GM19372 (cell line): ENCODE measurements around the gene GRK2.
"Not testable (repeated sequence)": the region's sequence is repeated elsewhere in the genome, so short reads cannot be mapped to it uniquely, and the experiment has no call there.

Source experiments
- ATAC-seq: cut with Tn5 transposase; IDR thresholded peaks from one replicate; pipeline ENCODE4 v1.9.1; 2021; ENCODE audit warnings: mild to moderate bottlenecking, low read depth, moderate library complexity; ENCODE audit not compliant: unreplicated experiment

Gene GRK2

DNA sequence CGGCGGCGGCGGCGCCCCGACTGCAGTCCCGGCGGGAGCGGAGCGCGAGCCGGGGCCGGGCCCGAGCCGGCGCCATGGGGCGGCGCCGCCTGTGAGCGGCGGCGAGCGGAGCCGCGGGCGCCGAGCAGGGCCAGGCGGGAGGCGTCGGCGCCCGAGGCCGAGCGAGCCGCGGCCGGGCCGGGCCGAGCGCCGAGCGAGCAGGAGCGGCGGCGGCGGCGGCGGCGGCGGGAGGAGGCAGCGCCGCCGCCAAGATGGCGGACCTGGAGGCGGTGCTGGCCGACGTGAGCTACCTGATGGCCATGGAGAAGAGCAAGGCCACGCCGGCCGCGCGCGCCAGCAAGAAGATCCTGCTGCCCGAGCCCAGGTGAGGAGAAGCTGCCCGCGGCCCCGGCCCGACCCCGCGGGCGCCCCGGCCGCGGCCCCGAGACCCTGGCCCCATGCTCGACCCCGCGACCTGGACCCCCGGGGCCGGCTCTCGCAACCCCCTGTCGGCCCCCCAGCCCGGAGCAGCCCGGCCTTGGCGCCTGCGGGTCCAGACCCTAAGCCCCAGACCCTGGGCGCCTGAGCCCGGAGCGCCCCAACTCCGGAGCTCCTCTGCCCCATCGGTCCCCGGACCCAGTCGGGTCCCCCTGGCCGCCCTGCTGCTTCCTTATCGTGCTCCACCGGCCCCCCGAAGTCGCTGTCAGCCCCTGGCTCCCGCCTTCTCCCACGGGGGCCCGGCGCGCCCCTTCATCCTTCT, at the start of gene GRK2:
Gene GRK2 (plus strand): TSS at position 25 of the 739 bp plus-strand sequence. CDS start 227 bp downstream, at position 252.
- peak; percentile 32 for ATAC-seq

DNA sequence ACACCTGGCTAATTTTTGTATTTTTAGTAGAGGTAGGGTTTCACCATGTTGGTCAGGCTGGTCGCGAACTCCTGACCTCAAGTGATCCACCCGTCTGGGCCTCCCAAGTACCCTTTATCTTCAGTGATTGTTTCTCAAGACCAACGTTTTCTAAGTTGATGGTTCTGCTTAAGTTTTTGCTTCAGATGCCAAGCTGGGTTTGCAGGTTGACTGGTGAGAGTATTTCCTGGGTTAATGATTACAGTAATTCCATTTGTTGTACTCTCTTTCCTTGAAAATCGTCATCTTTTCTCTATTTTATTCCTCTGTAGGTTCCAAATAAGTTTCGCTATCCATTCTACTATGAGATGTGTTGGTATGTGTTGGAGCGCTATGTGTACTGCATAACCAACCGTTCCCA, 38.5 kb upstream of the GRK2 start:
- ATAC-seq, result no peak

DNA sequence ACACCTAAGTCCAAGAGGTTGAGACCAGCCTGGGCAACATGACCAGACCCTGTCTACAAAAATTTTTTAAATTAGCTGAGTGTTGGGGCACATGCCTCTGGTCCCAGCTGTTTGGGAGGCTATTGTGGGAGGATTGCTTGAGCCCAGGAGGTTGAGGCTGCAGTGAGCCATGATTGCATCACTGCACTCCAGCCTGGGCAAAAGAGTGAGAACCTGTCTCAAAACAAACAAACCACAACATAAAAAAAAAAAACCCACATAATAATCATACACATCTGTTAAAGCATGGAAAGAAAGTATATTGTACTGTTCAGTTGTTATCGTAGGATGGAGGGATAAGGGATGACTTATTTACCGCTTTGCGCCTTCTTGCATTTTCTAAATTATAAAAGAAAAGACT, 35.9 kb upstream of the GRK2 start:
- no peak for ATAC-seq

DNA sequence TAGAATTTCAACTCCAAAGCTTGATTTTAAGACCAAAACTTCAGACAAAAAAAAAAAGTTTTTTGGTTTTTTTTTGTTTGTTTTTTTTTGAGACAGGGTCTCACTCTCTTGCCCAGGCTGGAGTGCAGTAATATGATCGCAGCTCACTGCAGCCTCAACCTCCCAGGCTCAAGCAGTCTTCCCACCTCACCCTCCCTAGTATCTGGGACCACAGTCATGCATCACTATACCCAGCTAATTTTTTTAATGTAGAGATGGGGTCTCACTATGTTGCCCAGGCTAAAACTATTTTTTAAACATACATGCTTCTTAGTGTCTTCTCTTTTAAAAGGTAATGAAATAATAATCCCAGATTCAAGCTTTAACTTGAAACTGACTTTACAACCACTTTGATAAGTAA, 35.4 kb upstream of the GRK2 start:
- ATAC-seq, result no peak

DNA sequence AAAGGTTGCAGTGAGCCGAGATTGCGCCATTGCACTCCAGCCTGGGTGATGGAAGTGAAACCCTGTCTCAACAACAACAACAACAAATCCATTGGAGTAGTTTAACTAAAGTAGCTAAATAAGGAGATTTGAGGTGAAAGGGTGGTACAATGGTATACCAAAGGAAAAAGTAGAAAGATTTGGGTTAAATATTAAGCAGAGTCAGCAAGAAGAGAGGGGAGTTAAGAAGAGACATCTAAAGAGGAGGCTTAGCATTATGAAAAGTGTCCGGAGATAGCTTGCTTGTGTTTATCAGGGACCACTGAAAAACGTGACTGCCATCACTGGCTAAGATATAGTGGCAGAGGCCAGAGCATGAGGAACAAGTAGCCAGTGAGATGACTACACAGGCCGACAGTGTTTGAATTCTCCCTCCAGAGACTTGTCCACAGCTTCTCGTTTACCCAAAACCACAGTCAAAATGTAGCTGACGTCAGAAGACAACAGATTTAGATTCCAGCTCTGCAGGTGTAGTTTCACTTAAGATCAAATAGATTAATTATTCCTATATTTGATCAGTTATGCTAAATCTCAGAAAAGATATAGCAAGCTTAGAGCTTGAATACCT, 32.6 kb upstream of the GRK2 start:
- ATAC-seq, result no peak

DNA sequence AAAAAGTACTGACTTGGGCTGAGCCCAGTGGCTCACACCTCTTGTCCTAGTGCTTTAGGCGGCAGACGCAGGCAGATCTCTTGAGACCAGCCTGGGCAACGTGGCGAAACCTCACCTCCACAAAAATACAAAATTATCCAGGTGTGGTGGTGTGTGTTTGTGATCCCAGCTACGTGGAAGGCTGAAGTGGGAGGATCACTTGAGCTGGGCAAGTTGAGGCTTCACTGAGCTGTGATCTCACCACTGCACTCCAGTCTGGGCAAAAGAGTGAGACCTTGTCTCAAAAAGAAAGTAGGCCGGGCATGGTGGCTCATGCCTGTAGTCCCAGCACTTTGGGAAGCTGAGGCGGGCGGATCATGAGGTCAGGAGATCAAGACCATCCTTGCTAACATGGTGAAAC, 31.7 kb upstream of the GRK2 start:
- not testable (repeated sequence) for ATAC-seq

DNA sequence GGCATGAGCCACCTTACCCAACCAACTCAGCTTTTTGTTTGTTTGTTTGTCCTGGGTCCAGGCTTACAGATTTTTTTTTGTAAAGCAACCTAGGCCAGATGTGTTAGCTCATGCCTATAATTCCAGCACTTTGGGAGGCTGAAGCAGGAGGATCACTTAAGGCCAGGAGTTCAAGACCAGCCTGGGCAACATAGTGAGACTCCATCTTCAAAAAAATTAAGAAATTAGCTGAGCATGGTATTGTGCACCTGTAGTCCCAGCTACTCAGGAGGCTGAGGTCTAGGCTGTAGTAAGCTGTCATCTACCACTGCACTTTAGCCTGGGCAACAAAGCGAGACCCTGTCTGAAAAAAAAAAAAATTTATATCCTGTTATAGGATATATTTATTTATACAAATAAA, 28.7 kb upstream of the GRK2 start:
- no peak for ATAC-seq

DNA sequence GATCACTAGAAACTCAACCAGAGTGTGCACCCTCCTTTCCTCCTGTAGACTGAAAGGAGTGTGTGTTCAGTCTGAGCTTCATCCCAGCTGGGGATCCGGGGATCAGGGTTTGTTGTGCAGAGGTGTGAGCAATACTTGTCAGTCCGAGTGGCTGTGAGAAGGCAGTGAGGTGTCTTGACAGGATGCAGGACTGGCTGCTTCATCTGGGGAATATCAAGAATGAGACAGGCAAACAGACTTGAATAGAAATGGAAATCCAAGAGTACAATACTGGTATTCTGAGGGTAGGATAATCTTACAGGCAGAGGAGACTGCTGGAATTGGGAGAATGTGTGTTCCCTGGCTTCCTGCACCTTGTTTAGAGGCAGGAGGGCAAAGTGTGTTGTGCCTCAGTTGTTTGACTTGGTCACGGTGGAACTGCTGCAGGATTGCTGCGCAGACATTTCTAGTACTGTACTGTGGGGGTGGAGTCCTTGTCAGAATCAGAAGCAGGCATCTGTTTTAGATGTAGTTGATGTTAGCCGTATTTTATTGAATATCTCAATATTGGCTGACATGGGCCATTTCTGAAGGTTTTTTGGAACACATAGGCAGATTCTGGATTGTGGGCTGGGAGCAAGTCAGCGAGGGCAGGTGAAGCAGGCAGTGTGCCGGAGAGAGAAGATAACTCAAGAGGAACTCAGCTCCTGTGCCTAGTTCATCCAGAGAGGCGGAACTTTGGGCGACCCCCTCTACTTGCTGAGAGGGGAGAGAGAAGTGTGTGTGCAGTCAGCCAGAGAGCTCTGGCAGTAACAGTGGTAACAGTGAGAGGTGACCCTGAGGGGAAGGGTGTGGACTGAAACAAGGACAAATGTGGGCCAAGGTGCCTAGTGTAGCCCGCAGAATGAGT, 27.1 kb upstream of the GRK2 start:
- ATAC-seq, result no peak

DNA sequence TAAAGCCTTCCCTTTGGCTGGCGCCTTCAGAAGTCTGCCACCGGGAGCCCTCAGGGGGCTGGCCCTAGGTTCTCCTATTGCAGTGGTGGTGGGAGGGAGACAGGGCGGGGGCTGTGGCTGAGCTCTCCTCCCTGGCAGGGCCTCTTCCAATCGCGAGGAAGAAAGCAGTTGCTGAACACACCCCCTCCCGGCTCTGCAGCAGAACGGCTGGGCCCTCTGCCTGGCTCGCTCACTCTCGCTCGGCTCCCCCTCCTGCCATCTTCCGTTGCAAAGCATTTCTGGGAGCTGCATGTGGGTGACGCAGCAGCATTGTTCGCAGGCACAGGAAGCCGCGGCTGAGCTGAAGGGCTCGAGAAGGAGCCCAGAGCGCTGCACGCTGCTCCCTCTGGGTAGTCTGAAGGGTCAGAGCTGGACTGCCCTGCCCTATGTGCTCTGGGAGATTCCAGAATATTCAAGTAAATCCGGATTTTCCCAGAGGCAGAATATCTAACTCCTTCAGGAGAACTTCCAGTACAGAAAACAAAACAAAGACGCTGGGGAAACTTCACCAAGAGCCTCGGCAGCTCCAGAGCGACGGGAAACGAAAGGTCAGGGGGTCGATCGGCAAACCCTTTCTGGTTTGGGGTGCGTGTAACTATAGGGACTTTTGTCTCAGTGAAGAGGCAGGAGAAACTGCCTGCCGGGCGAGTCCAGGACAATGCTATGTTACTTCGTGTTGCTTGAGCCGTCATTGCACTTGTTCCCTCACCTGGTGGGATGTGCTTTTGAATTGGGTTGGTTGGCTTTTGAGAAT, 26.3 kb upstream of the GRK2 start:
- peak; percentile 93 for ATAC-seq

DNA sequence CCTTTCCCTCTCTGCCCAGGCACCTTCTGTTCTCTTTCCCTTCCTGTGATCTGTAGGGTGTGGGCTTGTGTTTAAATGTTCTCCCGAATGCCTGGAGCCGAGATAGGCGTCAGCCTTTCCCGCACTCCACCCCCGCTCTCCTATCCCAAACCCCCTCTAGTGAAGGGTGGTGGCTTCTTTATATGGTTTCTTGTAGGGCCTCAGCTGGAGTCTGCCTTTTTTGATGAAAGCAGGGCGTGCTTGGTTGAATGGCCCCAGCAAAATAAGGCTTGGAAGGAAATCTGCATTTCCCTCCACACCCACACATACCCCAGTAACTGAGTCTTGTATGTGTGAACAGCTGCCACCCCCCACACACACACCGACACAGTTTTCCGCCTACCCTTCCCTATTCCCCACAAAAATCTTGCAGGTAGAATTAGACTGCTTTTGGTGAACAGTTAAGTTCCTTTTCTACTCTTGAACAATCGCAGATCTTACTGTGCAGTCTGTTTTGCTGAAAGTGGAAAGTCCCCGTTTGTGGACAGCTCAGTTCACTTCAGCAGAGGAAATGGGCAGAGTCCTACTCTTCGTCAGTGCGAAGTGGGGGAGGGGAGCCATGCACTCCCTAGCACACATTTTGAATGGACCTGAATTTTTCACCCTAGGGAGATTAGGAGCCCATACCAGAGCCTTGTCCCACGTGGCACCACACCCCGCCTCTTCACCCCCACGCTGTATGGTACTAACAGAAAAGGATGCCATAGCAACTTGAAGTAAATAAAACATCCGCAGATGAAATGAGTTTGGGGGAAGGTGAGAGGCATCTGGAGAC, 25.5 kb upstream of the GRK2 start:
- no peak for ATAC-seq

DNA sequence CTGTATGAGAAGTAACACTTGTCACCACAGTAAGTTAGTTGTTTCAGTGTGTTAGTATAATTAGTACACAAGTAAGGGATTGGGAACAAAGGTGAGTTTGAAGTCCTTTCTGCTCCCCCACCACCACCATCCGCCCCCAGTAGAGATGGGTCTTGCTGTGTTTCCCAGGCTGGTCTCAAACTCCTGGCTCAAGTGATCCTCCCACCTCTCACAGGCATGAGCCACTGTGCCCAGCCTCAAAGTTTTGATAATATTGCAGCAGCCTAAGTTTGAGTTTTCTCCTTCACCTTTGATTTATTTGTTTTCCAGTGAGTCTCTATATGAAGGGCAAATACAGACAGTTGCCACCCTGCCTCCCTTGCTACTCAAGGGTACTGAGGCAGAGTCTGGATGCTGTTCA, 23.7 kb upstream of the GRK2 start:
- no peak for ATAC-seq

DNA sequence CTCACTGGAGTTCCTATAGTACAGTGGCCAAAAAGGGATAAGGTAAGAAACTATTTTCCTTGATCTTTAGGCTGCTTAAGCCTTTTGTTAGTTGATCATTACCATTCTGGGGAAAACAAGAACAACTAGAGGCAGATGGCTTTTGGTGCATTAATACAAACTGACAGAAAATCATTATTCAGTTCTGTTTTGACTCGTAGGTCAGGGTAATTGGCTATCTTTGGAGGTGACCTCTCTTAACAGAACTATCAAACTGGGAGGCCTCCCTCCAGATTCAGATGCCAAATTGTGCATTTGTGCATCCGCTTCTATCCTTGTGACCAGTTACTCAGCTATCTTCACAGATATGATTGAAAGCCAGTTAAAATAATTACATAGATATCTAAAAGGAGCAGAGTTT, 23.2 kb upstream of the GRK2 start:
- ATAC-seq, result no peak

DNA sequence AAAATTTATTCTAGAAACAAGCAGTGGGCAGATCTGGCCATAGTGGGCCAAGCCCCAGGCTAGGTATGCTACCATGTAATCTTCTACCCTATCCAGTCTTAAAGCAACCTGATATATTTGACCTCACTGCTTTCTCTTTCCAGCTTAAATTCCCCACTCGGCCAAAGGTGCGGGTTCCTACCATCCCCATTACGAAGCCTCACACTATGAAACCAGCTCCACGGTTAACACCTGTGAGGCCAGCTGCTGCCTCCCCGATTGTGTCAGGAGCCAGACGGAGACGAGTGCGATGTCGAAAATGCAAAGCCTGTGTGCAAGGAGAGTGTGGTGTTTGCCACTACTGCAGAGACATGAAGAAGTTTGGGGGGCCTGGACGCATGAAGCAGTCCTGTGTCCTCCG, 21.2 kb upstream of the GRK2 start:
- no peak for ATAC-seq

DNA sequence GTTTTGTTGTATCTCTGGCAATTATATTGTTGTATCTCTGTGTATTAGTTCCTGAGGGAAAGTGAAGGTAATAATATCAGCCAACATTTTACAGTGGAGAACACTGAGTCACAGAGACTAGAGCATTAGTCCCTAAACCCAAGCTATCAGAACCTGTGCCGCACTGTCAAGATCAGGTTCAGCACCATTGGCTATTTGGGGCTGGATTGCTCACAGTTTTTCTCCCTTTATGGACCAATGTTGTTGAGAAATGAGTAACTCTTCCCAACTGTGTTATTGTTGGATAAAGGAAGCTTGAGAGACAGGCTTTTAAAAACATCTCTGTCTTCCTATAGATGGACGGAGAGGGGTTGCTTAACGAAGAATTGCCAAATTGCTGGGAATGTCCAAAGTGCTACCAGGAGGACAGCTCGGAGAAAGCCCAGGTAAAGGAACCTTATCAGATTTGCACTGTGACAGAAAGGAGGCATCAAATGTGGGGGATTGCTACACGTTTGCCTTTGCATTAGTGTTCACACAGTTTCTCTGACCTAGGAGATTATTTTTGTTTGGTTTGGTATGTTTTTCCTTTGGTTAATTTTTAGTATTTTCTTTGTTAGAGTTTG, 18.2 kb upstream of the GRK2 start:
- no peak for ATAC-seq

DNA sequence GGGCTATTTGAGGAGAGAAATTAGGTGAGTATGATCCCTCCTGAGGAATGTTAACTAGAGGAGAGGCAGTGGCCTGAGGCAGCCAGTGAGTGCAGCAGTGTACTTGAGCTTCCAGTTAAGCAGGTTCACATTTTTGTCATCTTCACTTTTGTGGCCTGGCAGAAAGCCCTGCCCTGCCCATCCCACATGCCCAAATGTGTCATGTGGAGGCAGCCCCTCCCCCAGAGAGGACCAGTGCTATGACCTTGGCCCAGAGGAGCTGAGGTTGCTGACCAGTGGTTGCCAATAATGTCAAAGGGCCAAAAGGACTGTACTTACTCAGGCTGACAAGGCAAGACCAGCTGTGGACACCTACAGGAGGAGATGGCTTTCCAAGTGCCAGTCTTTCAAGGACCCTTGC, 17.6 kb upstream of the GRK2 start:
- ATAC-seq, result no peak

DNA sequence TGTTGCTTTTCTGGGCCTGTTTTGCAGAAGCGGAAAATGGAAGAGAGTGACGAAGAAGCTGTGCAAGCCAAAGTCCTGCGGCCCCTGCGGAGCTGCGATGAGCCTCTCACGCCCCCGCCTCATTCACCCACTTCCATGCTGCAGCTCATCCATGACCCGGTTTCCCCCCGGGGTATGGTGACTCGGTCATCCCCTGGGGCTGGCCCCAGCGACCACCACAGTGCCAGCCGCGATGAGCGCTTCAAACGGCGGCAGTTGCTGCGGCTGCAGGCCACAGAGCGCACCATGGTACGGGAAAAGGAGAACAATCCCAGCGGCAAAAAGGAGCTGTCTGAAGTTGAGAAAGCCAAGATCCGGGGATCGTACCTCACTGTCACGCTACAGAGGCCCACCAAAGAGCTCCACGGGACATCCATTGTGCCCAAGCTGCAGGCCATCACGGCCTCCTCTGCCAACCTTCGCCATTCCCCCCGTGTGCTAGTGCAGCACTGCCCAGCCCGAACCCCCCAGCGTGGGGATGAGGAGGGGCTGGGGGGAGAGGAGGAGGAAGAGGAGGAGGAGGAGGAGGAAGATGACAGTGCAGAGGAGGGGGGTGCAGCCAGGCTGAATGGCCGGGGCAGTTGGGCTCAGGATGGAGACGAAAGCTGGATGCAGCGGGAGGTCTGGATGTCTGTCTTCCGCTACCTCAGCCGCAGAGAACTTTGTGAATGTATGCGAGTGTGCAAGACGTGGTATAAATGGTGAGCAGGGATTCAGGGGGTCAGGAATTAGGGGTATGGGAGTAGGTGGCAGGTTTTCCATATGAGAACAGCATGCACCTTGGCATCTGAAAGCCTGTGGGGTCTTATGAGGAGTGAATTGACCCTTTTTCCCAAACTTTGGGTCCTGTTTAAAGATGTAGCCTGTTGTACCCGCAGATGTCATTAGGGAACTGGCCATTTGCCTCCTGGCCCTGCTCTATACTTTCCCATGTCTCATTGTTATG, 15.9 kb upstream of the GRK2 start:
- no peak for ATAC-seq

DNA sequence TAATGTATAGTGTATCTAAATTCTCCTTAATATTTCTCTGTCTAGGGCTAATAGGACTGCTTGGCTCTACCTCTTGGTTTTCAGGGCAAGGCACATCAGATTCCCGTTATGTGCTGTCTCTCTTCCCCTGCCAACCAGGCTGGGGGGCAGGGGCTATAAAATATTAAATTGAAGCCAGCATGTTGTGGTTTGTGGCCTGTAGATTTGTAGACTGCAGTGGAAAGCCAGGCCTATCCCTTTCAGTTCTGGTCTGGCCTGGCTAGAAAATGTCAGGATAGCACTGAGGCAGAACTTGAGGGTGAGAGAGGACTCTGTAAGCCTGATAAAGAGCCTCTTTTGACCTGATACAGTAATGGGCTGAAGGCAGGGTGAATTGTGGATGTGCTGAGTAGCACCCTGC, 14.4 kb upstream of the GRK2 start:
- no peak for ATAC-seq

DNA sequence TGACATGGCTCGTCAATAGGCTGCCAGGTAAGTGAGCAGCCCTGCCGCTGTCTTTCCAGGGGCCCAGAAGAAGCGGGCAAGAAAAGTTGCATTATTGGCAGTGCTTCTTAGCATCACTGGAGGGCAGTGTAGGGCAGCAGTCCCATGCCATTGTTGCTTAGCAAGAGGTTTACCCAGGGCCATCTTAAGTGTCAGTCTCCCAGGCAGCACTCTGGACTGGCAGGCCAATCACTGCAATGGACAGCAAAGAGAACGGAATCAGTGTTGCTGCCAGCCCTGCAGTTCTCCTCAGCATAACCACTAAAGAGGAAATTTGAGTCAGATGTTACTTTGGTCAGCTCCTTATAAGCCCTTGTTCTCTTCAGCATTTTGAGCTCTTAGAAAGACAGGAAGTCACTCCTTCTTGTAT, 13.4 kb upstream of the GRK2 start:
- ATAC-seq, result no peak
